ENCODE data around the gene ITPK1.

- TF ChIP-seq, protein P1, sequence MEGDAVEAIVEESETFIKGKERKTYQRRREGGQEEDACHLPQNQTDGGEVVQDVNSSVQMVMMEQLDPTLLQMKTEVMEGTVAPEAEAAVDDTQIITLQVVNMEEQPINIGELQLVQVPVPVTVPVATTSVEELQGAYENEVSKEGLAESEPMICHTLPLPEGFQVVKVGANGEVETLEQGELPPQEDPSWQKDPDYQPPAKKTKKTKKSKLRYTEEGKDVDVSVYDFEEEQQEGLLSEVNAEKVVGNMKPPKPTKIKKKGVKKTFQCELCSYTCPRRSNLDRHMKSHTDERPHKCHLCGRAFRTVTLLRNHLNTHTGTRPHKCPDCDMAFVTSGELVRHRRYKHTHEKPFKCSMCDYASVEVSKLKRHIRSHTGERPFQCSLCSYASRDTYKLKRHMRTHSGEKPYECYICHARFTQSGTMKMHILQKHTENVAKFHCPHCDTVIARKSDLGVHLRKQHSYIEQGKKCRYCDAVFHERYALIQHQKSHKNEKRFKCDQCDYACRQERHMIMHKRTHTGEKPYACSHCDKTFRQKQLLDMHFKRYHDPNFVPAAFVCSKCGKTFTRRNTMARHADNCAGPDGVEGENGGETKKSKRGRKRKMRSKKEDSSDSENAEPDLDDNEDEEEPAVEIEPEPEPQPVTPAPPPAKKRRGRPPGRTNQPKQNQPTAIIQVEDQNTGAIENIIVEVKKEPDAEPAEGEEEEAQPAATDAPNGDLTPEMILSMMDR (IDR thresholded peaks at IDR 0.05) = no peak
- TF ChIP-seq TCF7L2 (IDR thresholded peaks at IDR 0.05; ENCODE audit: low read depth, low read length) (no peak), POLR2AphosphoS5 (IDR thresholded peaks at IDR 0.05; ENCODE audit: low read depth, low read length) (no peak), SIN3A (IDR thresholded peaks at IDR 0.05; ENCODE audit: borderline replicate concordance, insufficient read depth, low read depth, low read length) (no peak)
Observed at GRCh38 chr14:92943855-92944570, 171.7 kb downstream of the ITPK1 start.

All from Panc1 (cell line).